Left ventricle myocardium superior (tissue), 1 donor: ENCODE data around the gene CCND2. TPM values are rescaled to one million over a fixed set of nuclear protein-coding genes. Genes with fewer than 3 reads are reported as not detected.

Source experiments
- ATAC-seq: fragments of 200-7000 bp; cut with Tn5 transposase; one replicate; pipeline ENCODE4 v1.9.1; 2020; ENCODE audit warnings: mild to moderate bottlenecking, moderate library complexity
- DNase-seq: peaks from one replicate; pipeline ENCODE4 v3.0.0-alpha.2; 2020
- intact Hi-C: fragments of 100-400 bp; cut with micrococcal nuclease; formaldehyde crosslinking; loops from one replicate; pipeline ENCODE4 v1.11.0; 2022
- total RNA-seq: library from RNA; stranded (reverse); fragmentation: NEBNext Ultra II Directional; extraction: Animal tissue kit (Norgen Biotek cat#: 25700); gene quantifications from one replicate; pipeline ENCODE4 v1.2.1, GENCODE V29; 2021
- donor health status: DM: no; HTN: yes; CAD: no; lungs with severe emphysema.

Gene CCND2
- total RNA-seq, 1 donor from 2014 or later, result 281 TPM

- DNase-seq (no peak), ATAC-seq (no peak)
- intact Hi-C loops, result no loop called here
Measured at GRCh38 chr12:4286228-4286627, 12.7 kb downstream of the CCND2 start.

- intact Hi-C loops, result no loop called here
- ATAC-seq, result peak; percentile 13
- no peak for DNase-seq
Measured at GRCh38 chr12:4286771-4287317, 13.3 kb downstream of the CCND2 start.

- DNase-seq, result no peak
- intact Hi-C loops, result no loop called here
- peak; percentile 2 for ATAC-seq
Measured at GRCh38 chr12:4287325-4288211, 14.0 kb downstream of the CCND2 start.

DNA sequence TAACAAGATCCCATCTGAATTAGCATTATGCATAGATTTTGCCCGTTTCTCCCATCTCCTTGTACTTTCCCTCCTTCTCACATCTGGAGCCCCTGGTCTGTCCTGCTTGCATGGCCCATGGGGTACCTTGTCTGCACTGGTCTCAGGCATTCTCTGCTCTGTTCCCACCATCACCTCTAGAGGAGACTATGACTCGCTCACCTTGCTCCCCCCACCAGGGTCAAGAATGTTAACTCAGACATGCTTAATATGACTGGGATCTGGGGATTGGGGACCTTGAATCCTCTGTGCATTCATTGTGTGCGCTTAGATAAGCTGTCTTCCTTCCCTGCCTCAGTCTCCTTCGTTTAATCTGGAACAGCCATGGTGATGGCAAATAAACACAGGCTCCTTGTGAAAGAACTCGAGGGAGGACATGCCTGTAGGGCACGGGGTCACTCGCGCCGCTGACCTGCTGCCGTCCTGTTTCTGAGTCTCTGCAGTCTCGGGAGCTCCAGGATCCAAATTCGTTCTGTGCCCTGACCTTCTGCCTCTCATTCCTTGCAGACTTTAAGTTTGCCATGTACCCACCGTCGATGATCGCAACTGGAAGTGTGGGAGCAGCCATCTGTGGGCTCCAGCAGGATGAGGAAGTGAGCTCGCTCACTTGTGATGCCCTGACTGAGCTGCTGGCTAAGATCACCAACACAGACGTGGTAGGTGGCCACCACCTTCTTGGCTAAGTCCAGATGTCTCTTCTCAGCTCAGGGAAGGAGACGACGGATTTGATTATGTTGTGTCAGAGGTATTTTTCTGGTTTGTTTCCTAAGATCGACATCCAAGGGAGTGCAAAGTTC, 15.0 kb downstream of the CCND2 start:
- peak; percentile 4 for ATAC-seq
- DNase-seq, result no peak
- intact Hi-C loops, result no loop called here

GRCh38 chr12:4289231-4289878, 15.8 kb downstream of the CCND2 start:
- DNase-seq, result no peak
- ATAC-seq, result peak; percentile 36
- intact Hi-C loops, result no loop called here

GRCh38 chr12:4289998-4290790, 16.6 kb downstream of the CCND2 start:
- ATAC-seq (no peak), DNase-seq (no peak)
- intact Hi-C loops, result no loop called here

DNA sequence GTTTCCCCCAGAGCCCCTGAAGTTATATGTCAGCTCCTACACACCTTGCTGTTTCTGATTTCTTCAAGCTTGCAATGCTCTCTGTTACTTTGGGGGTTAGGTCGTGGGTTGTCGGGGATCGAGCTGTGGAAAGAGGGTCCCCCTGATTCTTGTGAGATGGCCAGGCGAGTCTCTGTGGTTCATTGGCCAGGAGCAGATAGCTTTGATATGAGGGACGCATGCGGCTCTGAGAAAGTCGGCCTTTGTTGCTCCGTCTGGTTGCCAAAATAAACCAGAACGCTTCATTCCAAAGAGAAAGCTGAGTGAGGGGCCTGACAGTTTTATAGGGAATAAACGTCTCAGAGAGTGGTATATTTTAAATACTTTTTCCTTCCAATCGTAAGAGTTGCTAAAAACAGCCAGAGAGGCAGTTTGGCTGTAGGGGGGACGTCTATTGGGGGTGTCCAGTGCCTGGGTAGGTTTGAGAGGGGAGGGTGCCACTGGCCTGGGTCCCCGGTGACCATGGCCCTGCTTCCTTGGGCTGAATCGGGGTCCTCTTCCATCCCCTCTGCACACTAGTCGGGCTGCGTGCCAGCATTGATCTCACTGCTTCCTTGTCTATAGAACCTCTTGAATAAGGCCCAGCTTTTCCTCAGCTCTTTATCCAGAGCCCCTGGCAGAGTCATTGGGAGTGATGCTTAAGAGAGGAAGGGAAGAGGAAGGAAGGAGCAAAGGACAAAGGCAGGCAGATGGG, 18.9 kb downstream of the CCND2 start:
- intact Hi-C loops, result no loop called here
- DNase-seq (peak; percentile 52), ATAC-seq (no peak)

- no peak for ATAC-seq
Measured at GRCh38 chr12:4293299-4293965, 19.9 kb downstream of the CCND2 start.

GRCh38 chr12:4293966-4294505, 20.5 kb downstream of the CCND2 start:
- ATAC-seq (peak; percentile 28), DNase-seq (no peak)
- intact Hi-C loops, result no loop called here

More at GRCh38 chr12:4293299-4293965, 19.9 kb downstream of the CCND2 start:
- intact Hi-C loops, result no loop called here
- DNase-seq, result no peak

- intact Hi-C loops, result no loop called here
- no peak for ATAC-seq
Measured at GRCh38 chr12:4296751-4297150, 23.2 kb downstream of the CCND2 start.

DNA sequence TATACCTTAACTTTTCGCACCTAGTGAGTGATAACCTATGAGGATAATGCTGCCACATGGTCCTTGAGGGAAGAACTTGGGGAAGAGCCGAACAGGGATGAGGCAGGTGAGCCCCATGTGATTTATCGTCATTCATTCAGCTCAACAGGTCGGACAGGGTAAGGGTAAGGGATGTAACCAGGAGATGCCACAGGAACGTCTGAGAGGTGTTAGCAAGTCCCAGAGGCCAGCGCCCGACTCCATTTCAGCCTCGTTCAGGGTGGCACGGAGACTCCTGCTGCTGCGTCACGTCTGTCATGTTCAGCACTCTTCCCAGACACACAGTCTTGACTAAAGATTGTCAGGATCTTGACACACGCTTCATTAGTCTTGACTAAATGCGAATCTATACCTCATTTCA, 24.1 kb downstream of the CCND2 start:
- intact Hi-C loops, result no loop called here
- ATAC-seq (no peak), DNase-seq (no peak)

More at GRCh38 chr12:4296751-4297150, 23.2 kb downstream of the CCND2 start:
- DNase-seq, result no peak

GRCh38 chr12:4300883-4301282, 27.3 kb downstream of the CCND2 start:
- intact Hi-C loops, result no loop called here
- ATAC-seq (peak; percentile 46), DNase-seq (no peak)

- ATAC-seq (no peak), DNase-seq (no peak)
- intact Hi-C loops, result no loop called here
Measured at GRCh38 chr12:4301932-4302501, 28.5 kb downstream of the CCND2 start.

DNA sequence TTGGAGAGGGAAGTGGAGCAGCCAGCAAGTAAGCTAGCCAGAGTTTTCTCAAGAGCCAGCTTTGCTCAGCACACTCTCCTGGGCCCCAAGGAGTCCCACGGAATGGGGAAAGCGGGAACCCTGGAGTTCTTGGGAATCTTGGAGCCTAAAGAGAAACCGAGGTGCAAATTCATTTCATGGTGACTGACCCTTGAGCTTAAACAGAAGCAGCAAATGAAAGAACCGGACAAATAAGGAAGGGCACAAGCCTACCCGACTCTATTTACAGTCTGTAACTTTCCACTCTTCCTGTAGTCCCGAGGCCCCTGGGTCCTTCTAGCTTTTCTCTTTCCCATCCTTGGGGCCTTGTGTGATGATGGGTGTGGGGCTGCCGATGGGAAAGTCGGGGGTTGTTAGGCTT, 29.3 kb downstream of the CCND2 start:
- intact Hi-C loops, result no loop called here
- DNase-seq (no peak), ATAC-seq (no peak)

- DNase-seq (no peak), ATAC-seq (peak; percentile 50)
- intact Hi-C loops, result no loop called here
Measured at GRCh38 chr12:4303750-4304149, 30.2 kb downstream of the CCND2 start.

GRCh38 chr12:4307593-4308333, 34.2 kb downstream of the CCND2 start:
- peak; percentile 65 for DNase-seq
- intact Hi-C loops, result no loop called here

More at GRCh38 chr12:4307593-4308333, 34.2 kb downstream of the CCND2 start:
- ATAC-seq, result peak; percentile 82
